ENCODE measurements around the gene ALPP.
"Not testable (repeated sequence)": the region's sequence is repeated elsewhere in the genome, so short reads cannot be mapped to it uniquely, and the experiment has no call there.

ALPP gene

DNA sequence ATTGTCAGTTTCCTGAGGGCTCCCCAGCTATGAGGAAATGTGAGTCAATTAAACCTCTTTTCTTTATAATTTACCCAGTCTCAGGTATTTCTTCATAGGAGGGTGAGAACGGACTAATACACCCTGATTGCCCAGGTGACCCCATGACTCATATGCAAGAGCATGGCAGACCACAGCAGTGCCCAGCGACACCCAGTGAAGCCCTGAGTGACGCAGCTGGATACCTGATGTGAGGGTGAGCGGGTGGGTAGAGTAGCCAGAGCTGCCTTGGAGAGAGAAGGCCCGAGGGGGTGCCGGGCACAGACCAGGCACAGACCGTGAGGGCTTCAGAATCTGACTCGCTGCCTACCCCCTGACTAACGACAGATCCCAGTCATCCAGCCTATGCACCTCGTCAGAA is 43.5 kb downstream of the ALPP start:
- no peak for DNase-seq (ENCODE audit: low read depth)

GRCh38 chr2:232422996-232423395 is 44.4 kb downstream of the ALPP start:
- not testable (repeated sequence) for DNase-seq (ENCODE audit: low read depth)

DNA sequence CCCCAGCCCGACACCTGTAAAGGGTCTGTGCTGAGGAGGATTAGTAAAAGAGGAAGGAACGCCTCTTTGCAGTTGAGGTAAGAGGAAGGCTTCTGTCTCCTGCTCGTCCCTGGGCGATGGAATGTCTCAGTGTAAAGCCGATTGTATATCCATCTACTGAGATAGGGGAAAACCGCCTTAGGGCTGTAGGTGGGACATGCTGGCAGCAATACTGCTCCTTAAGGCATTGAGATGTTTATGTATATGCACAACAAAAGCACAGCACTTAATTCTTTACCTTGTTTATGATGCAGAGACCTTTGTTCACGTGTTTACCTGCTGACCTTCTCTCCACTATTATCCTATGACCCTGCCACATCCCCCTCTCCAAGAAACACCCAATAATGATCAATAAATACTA is 44.9 kb downstream of the ALPP start:
- not testable (repeated sequence) for DNase-seq (ENCODE audit: low read depth)

DNA sequence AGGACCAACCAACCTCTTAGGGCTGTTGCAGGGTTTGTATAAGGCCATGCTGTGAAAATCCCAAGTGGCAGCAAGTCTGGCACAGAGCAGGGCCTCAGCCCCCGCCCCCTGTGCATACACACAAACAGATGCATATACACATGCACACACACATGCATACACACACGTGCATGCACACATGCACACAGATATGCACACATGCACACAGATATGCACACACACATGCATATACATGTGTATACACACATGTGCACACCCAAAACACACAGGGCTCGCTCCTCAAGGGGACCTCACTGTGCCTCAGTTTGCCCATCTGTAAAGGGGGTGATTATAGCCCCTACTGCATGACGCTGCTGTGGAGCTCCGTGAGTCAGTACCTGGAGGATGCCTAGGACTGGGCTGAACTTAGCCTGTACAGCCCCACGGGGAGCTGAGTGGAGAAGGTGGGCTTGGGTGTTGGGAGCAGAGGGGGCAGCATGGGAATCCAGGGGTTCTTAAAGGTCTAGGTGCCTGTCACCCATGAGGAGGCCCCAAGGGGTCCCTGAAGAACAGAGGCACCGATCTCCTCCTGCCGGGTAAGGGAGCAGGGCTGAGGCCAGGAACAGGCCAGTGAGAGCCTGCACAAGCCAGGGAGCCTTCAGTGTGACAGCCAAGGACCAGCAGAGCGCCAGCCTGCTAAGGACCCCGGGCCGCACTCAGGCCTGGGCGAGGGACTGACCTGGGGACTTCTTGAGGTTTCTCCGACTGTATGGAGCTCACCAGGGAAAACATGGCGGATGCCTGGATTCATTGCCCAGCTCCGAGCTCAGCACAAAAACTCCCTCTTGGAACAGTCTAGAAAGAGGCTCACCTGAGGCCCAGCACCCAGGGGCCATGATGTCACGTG is 53.4 kb downstream of the ALPP start:
- no peak for DNase-seq (ENCODE audit: low read depth)

Data from activated T-cell treated with anti-CD3 and anti-CD28 coated beads for 1 hour (primary cell).